ENCODE results near the gene BRI3. TPM values are rescaled to one million over a fixed set of nuclear protein-coding genes. Genes with fewer than 3 reads are reported as not detected.
A peak's percentile ranks its signal among the peaks of the same experiment; 100 is the strongest.

BRI3 gene
- total RNA-seq, 4 donors from 2014 or later = 11.2 to 36.2 (median 23.3) TPM

- 93 to 94% methylated on average over 4 to 5 of the region's 5 CpGs for WGBS, 2 donors
- Histone ChIP-seq H3K4me3 (no peak overlapping the region), H3K4me1 (peaks cover 12 to 31% (median 20%) of the 10 kb centered on the region in 3 donors), H3K9me3 (no peaks in the 10 kb centered on the region), H3K36me3 (no peaks in the 10 kb centered on the region), H3K27ac (no peak overlapping the region), H3K27me3 (no peaks in the 10 kb centered on the region)
- TF ChIP-seq POLR2A (IDR thresholded peaks at IDR 0.05) = no peak
- TF ChIP-seq, protein P1, sequence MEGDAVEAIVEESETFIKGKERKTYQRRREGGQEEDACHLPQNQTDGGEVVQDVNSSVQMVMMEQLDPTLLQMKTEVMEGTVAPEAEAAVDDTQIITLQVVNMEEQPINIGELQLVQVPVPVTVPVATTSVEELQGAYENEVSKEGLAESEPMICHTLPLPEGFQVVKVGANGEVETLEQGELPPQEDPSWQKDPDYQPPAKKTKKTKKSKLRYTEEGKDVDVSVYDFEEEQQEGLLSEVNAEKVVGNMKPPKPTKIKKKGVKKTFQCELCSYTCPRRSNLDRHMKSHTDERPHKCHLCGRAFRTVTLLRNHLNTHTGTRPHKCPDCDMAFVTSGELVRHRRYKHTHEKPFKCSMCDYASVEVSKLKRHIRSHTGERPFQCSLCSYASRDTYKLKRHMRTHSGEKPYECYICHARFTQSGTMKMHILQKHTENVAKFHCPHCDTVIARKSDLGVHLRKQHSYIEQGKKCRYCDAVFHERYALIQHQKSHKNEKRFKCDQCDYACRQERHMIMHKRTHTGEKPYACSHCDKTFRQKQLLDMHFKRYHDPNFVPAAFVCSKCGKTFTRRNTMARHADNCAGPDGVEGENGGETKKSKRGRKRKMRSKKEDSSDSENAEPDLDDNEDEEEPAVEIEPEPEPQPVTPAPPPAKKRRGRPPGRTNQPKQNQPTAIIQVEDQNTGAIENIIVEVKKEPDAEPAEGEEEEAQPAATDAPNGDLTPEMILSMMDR (IDR thresholded peaks at IDR 0.05) = no peak
- intact Hi-C loops (cut with DNase I) = no loop called here
- DNase-seq = no peak
Observed at GRCh38 chr7:98278408-98278807, 3.1 kb upstream of the BRI3 start.

DNA sequence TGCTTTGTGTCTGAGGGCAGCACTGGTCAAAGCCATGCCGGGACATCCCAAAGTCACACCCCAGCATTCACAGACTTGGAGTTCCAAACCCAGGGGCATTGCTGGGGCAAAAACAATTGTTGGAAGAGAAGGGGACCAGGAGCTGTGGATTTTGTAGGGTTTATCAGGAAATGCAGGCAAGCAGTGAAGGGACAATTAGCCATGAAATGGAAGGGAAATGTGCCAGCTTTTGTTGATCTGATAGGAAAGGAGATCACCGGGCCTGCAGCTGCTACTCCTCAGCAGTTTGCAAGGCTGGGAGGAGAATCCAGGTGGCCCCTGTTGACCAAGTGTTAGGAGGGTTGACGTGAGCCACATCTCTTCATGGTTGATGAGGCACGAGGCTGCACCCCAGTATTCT is 2.5 kb upstream of the BRI3 start:
- Histone ChIP-seq H3K27me3 (no peaks in the 10 kb centered on the region), H3K4me3 (no peak overlapping the region), H3K4me1 (peaks cover 18 to 37% (median 25%) of the 10 kb centered on the region in 3 donors), H3K27ac (no peak overlapping the region), H3K9me3 (no peaks in the 10 kb centered on the region), H3K36me3 (no peaks in the 10 kb centered on the region)
- intact Hi-C loops (cut with DNase I) = no loop called here
- no peak for DNase-seq
- 70 to 74% methylated on average over 3 to 4 of the region's 4 CpGs for WGBS, 2 donors
- TF ChIP-seq, protein P1 (IDR thresholded peaks at IDR 0.05) = no peak
- TF ChIP-seq POLR2A (IDR thresholded peaks at IDR 0.05) = no peak

GRCh38 chr7:98280296-98280695 is 1.2 kb upstream of the BRI3 start:
- Histone ChIP-seq H3K4me3 (peak overlapping the region; percentile 43 to 98 (median 84)), H3K36me3 (no peaks in the 10 kb centered on the region), H3K4me1 (peaks cover 31 to 50% (median 39%) of the 10 kb centered on the region in 3 donors), H3K27me3 (no peaks in the 10 kb centered on the region), H3K9me3 (no peaks in the 10 kb centered on the region), H3K27ac (peak overlapping the region; percentile 95 to 99 (median 97))
- DNase-seq = no peak
- TF ChIP-seq, protein P1 (IDR thresholded peaks at IDR 0.05) = no peak
- TF ChIP-seq POLR2A (IDR thresholded peaks at IDR 0.05) = no peak
- intact Hi-C loops (cut with DNase I) = no loop called here
- WGBS, 2 donors = 46 to 52% methylated on average over 7 of the region's 7 CpGs

GRCh38 chr7:98281757-98282606 is 496 bp downstream of the BRI3 start:
- no peak for DNase-seq

DNA sequence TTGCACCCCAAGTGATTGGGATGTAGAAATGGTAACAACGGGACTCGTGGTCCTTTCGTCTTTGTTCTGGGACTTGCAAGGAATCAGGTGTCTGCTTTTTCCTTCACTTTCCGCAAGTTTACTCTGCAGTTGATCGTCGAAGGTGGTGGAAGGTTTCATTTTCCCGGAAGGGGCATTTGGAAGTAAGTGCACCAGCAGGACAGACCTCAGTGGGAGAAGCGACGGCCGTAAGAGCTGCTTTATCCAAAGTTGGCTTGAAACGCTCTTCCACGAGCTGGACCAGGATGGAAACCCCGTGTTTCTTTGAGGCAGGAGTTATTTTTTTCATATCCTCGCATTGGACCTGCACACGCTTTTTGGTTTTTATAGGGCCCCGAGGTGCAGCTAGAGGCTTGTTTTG is 1.2 kb downstream of the BRI3 start:
- H3K4me3 ChIP-seq = peak overlapping the region; percentile 75 to 98 (median 88)
- no peak for DNase-seq
- no peaks in the 10 kb centered on the region for H3K27me3 ChIP-seq
- 18 to 19% methylated on average over 13 to 16 of the region's 16 CpGs for WGBS, 2 donors
- no peak for TF ChIP-seq POLR2A (IDR thresholded peaks at IDR 0.05)
- TF ChIP-seq, protein P1 (IDR thresholded peaks at IDR 0.05) = no peak
- H3K9me3 ChIP-seq = no peaks in the 10 kb centered on the region
- intact Hi-C loops (cut with DNase I) = no loop called here
- H3K36me3 ChIP-seq = no peaks in the 10 kb centered on the region
- peaks cover 55 to 68% (median 59%) of the 10 kb centered on the region in 3 donors for H3K4me1 ChIP-seq
- H3K27ac ChIP-seq = peak overlapping the region; percentile 94 to 99 (median 97)

More at GRCh38 chr7:98281757-98282606, 496 bp downstream of the BRI3 start:
- no peaks in the 10 kb centered on the region for H3K27me3 ChIP-seq
- no peaks in the 10 kb centered on the region for H3K36me3 ChIP-seq
- peak overlapping the region; percentile 75 to 98 (median 88) for H3K4me3 ChIP-seq
- H3K27ac ChIP-seq = peak overlapping the region; percentile 94 to 99 (median 97)
- H3K9me3 ChIP-seq = no peaks in the 10 kb centered on the region
- peaks cover 48 to 61% (median 52%) of the 10 kb centered on the region in 3 donors for H3K4me1 ChIP-seq
- WGBS, 2 donors = 0 to 13% methylated on average over 3 to 5 of the region's 77 CpGs
- intact Hi-C loops (cut with DNase I) = no loop called here
- no peak for TF ChIP-seq POLR2A (IDR thresholded peaks at IDR 0.05)
- TF ChIP-seq, protein P1 (IDR thresholded peaks at IDR 0.05) = no peak
